ENCODE data around the gene HS6ST3. TPM values are rescaled to one million over a fixed set of nuclear protein-coding genes. Genes with fewer than 3 reads are reported as not detected.

Gene HS6ST3
- total RNA-seq, 1 donor = under 0.01 TPM

- no peaks in the 10 kb centered on the region for H3K9me3 ChIP-seq (ENCODE audit: low read depth, low read length)
- H3K4me1 ChIP-seq (ENCODE audit: insufficient read depth, low read length) = no peaks in the 10 kb centered on the region
- H3K27me3 ChIP-seq (ENCODE audit: insufficient read depth, low read length) = no peaks in the 10 kb centered on the region
- no peak overlapping the region for H3K4me3 ChIP-seq (ENCODE audit: low read length)
Measured at GRCh38 chr13:96130818-96131340, 41.0 kb downstream of the HS6ST3 start.

DNA sequence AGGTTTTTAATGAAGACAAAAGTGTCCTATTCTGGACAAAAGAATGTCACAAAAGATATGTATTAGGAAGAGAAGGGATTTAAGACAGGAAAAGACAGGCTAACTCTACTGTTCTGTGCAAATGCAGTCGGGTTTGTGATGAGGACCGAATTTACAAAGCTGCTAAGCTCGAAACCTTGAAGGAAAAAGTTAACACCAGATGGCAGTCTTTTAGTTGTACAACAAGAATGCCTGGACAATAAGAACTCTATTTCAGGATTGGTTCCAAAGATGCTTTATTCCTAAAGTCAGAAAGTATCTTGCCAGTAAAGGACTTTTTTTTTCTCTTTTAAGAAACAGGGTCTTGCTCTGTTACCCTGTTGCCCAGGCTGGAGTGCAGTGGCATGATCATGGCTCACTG, 51.1 kb downstream of the HS6ST3 start:
- no peaks in the 10 kb centered on the region for H3K27me3 ChIP-seq (ENCODE audit: insufficient read depth, low read length)
- H3K9me3 ChIP-seq (ENCODE audit: low read depth, low read length) = no peaks in the 10 kb centered on the region
- H3K4me1 ChIP-seq (ENCODE audit: insufficient read depth, low read length) = no peaks in the 10 kb centered on the region
- no peak overlapping the region for H3K4me3 ChIP-seq (ENCODE audit: low read length)

DNA sequence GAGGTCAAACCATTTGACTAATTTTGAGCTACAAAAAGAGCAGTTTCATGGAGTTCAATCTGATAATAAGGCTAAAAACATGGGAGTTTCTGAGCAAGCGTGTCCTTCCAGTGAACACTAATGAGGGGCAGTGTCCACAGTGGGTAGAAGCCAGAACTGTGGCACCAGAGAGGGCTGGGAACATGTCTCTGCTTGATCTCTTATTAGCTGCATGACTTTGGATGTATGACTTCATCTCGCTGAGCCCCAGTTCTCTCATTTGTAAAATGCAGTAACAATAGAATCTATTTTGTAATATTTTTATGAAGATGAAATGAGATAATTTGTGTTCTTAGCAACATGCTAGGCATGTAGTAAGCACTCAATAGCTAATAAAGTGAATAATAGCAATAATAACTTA, 69.8 kb downstream of the HS6ST3 start:
- Histone ChIP-seq H3K4me3 (ENCODE audit: low read length) (no peak overlapping the region), H3K4me1 (ENCODE audit: insufficient read depth, low read length) (no peaks in the 10 kb centered on the region), H3K27me3 (ENCODE audit: insufficient read depth, low read length) (no peaks in the 10 kb centered on the region), H3K9me3 (ENCODE audit: low read depth, low read length) (no peaks in the 10 kb centered on the region)

GRCh38 chr13:96161141-96161540, 71.2 kb downstream of the HS6ST3 start:
- H3K27me3 ChIP-seq (ENCODE audit: insufficient read depth, low read length) = no peaks in the 10 kb centered on the region
- no peaks in the 10 kb centered on the region for H3K4me1 ChIP-seq (ENCODE audit: insufficient read depth, low read length)
- no peak overlapping the region for H3K4me3 ChIP-seq (ENCODE audit: low read length)
- no peaks in the 10 kb centered on the region for H3K9me3 ChIP-seq (ENCODE audit: low read depth, low read length)

GRCh38 chr13:96165840-96166239, 75.9 kb downstream of the HS6ST3 start:
- Histone ChIP-seq H3K4me3 (ENCODE audit: low read length) (no peak overlapping the region), H3K4me1 (ENCODE audit: insufficient read depth, low read length) (no peaks in the 10 kb centered on the region), H3K9me3 (ENCODE audit: low read depth, low read length) (no peaks in the 10 kb centered on the region), H3K27me3 (ENCODE audit: insufficient read depth, low read length) (no peaks in the 10 kb centered on the region)

DNA sequence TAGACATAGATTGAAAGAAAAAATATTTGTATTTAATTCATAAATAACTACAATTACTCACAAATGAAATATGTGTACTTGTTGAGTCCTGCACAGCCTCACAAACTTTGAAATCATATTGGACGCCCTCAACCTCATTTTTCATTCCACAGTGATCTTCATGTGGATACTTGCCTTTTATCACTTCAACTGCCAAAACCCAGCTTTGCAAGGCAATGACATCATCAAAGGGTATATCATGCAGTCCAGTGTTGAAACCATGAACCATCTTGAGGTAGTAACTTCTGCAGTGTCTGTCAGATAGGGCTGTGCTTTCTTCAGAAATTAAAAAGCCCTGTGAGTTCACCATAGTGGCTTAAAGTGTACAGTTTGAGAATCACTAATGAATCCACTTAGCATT, 82.2 kb downstream of the HS6ST3 start:
- Histone ChIP-seq H3K9me3 (ENCODE audit: low read depth, low read length) (no peaks in the 10 kb centered on the region), H3K27me3 (ENCODE audit: insufficient read depth, low read length) (no peaks in the 10 kb centered on the region), H3K4me1 (ENCODE audit: insufficient read depth, low read length) (no peaks in the 10 kb centered on the region), H3K4me3 (ENCODE audit: low read length) (no peak overlapping the region)

GRCh38 chr13:96178759-96179158, 88.9 kb downstream of the HS6ST3 start:
- Histone ChIP-seq H3K9me3 (ENCODE audit: low read depth, low read length) (no peaks in the 10 kb centered on the region), H3K4me3 (ENCODE audit: low read length) (no peak overlapping the region), H3K27me3 (ENCODE audit: insufficient read depth, low read length) (no peaks in the 10 kb centered on the region), H3K4me1 (ENCODE audit: insufficient read depth, low read length) (no peaks in the 10 kb centered on the region)

DNA sequence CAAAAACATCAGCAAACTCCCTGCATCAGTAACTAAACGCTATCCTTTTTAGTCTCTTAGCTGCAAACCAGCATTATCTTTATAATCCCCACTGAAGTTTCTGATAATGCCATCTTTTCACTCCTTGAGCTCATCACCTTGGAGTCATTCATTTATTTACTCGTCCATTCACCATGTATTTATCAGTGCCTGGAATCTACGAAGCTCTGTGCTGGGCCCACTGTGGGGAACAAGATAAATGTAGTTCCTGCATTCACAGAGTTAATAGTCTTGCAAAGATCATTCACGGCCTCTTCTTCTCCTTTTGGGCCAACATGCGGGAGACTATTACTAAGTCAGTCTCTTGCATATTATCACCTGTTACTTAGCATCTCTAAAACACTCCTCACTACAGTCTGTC, 89.4 kb downstream of the HS6ST3 start:
- Histone ChIP-seq H3K4me1 (ENCODE audit: insufficient read depth, low read length) (no peaks in the 10 kb centered on the region), H3K4me3 (ENCODE audit: low read length) (no peak overlapping the region), H3K27me3 (ENCODE audit: insufficient read depth, low read length) (no peaks in the 10 kb centered on the region), H3K9me3 (ENCODE audit: low read depth, low read length) (no peaks in the 10 kb centered on the region)

GRCh38 chr13:96181911-96182310, 92.0 kb downstream of the HS6ST3 start:
- Histone ChIP-seq H3K4me3 (ENCODE audit: low read length) (no peak overlapping the region), H3K4me1 (ENCODE audit: insufficient read depth, low read length) (no peaks in the 10 kb centered on the region), H3K9me3 (ENCODE audit: low read depth, low read length) (no peaks in the 10 kb centered on the region), H3K27me3 (ENCODE audit: insufficient read depth, low read length) (no peaks in the 10 kb centered on the region)

DNA sequence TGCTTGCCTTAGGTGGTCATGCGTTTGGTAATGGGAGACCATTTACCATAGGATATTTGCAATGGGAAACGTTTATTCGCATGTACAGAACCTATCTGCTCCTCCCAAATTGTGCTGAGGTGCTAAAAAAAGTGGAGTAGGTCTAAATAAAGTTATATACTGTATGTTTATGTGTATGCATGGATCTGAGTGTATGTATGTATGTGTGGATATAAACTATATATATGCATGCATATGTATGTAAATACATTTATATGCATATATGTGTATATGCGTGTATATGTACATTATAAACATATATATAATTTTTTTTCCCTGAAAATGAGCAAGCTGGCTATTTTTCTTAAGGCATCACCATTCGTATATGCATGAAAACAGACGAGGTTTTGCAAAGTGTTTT, 95.9 kb downstream of the HS6ST3 start:
- Histone ChIP-seq H3K4me3 (ENCODE audit: low read length) (no peak overlapping the region), H3K9me3 (ENCODE audit: low read depth, low read length) (no peaks in the 10 kb centered on the region), H3K27me3 (ENCODE audit: insufficient read depth, low read length) (no peaks in the 10 kb centered on the region), H3K4me1 (ENCODE audit: insufficient read depth, low read length) (no peaks in the 10 kb centered on the region)

DNA sequence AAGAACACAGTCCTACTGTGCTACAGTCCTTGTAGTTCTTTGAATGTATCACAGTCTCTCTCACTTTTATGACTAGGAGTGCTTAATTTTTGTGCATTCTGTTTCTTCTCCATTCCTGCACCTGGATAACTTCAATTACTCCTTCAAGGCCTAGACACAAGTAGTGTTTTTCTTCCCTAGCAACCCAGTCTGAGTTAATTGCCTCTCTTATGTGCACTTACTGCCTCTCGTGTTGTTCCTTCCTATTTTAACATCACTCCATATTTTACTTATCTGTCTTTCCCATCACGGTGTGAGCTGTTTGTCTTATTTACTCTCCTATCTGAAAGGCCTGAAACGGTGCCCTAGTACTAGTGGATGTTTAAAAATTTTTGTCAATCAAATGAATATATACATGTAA, 101.5 kb downstream of the HS6ST3 start:
- Histone ChIP-seq H3K4me3 (ENCODE audit: low read length) (no peak overlapping the region), H3K4me1 (ENCODE audit: insufficient read depth, low read length) (no peaks in the 10 kb centered on the region), H3K27me3 (ENCODE audit: insufficient read depth, low read length) (no peaks in the 10 kb centered on the region), H3K9me3 (ENCODE audit: low read depth, low read length) (no peaks in the 10 kb centered on the region)

DNA sequence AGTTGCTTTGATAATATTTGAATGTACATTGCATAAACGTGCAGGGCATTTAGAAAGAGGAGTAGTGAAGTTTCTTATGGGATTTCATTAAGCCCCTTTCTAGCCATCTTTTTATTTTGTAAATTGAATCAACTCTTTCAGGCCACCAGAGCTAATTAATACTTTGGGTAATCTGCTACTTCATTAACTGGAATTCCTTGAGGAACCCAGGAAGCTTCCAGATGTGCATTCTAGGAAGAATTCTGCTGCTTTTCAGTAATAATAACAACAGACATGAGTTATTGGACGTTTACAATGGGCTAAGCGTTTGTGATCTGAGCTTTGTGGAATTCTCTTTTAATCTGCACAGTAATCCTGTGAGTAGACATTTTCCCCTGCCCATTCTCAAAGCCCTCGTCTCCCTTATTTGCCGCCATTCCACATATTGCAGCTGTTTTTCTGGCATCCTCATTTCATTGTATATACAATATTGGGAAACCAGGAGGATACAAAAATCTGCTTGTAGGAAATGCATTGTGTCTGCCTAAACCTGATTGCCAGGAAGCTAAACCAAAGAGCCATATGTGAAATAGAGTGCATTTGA, 103.9 kb downstream of the HS6ST3 start:
- H3K4me3 ChIP-seq (ENCODE audit: low read length) = no peak overlapping the region
- no peaks in the 10 kb centered on the region for H3K4me1 ChIP-seq (ENCODE audit: insufficient read depth, low read length)
- H3K27me3 ChIP-seq (ENCODE audit: insufficient read depth, low read length) = no peaks in the 10 kb centered on the region
- no peaks in the 10 kb centered on the region for H3K9me3 ChIP-seq (ENCODE audit: low read depth, low read length)

DNA sequence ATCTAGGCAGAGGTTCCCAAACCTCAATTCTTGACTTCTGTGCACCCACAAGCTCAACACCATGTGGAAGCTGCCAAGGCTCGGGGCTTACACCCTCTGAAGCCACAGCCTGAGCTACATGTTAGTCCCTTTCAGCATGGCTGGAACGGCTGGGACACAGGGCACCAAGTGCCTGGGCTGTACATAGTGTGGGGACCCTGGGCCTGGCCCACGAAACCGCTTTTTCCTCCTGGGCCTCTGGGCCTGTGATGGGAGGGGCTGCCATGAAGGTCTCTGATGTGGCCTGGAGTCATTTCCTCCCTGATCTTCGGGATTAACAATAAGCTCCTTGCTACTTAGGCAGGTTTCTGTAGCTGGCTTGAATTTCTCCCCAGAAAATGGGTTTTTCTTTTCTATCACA, 108.1 kb downstream of the HS6ST3 start:
- Histone ChIP-seq H3K4me1 (ENCODE audit: insufficient read depth, low read length) (no peaks in the 10 kb centered on the region), H3K4me3 (ENCODE audit: low read length) (no peak overlapping the region), H3K27me3 (ENCODE audit: insufficient read depth, low read length) (no peaks in the 10 kb centered on the region), H3K9me3 (ENCODE audit: low read depth, low read length) (no peaks in the 10 kb centered on the region)

GRCh38 chr13:96199315-96199714, 109.4 kb downstream of the HS6ST3 start:
- no peak overlapping the region for H3K4me3 ChIP-seq (ENCODE audit: low read length)
- no peaks in the 10 kb centered on the region for H3K9me3 ChIP-seq (ENCODE audit: low read depth, low read length)

GRCh38 chr13:96200810-96201209, 110.9 kb downstream of the HS6ST3 start:
- Histone ChIP-seq H3K4me1 (ENCODE audit: insufficient read depth, low read length) (no peaks in the 10 kb centered on the region), H3K27me3 (ENCODE audit: insufficient read depth, low read length) (no peaks in the 10 kb centered on the region), H3K9me3 (ENCODE audit: low read depth, low read length) (no peaks in the 10 kb centered on the region), H3K4me3 (ENCODE audit: low read length) (no peak overlapping the region)

More at GRCh38 chr13:96199315-96199714, 109.4 kb downstream of the HS6ST3 start:
- Histone ChIP-seq H3K27me3 (ENCODE audit: insufficient read depth, low read length) (no peaks in the 10 kb centered on the region), H3K4me1 (ENCODE audit: insufficient read depth, low read length) (no peaks in the 10 kb centered on the region)

GRCh38 chr13:96202315-96202714, 112.4 kb downstream of the HS6ST3 start:
- Histone ChIP-seq H3K4me3 (ENCODE audit: low read length) (no peak overlapping the region), H3K9me3 (ENCODE audit: low read depth, low read length) (no peaks in the 10 kb centered on the region), H3K4me1 (ENCODE audit: insufficient read depth, low read length) (no peaks in the 10 kb centered on the region), H3K27me3 (ENCODE audit: insufficient read depth, low read length) (no peaks in the 10 kb centered on the region)

All from mononuclear cell (primary cell).